Stimulated activated CD8-positive, alpha-beta memory T cell treated with anti-CD3 and anti-CD28 coated beads, Interleukin-7, amount 100 ng/mL, for 24 hours (primary cell): ENCODE data around the gene ZNHIT2.
"Not testable (repeated sequence)": the region's sequence is repeated elsewhere in the genome, so short reads cannot be mapped to it uniquely, and the experiment has no call there.

ENCODE experiments used
- DNase-seq: peaks from one replicate; pipeline ENCODE4 v3.0.0-alpha.2; 2020; ENCODE audit warnings: low read depth

The ZNHIT2 gene

DNA sequence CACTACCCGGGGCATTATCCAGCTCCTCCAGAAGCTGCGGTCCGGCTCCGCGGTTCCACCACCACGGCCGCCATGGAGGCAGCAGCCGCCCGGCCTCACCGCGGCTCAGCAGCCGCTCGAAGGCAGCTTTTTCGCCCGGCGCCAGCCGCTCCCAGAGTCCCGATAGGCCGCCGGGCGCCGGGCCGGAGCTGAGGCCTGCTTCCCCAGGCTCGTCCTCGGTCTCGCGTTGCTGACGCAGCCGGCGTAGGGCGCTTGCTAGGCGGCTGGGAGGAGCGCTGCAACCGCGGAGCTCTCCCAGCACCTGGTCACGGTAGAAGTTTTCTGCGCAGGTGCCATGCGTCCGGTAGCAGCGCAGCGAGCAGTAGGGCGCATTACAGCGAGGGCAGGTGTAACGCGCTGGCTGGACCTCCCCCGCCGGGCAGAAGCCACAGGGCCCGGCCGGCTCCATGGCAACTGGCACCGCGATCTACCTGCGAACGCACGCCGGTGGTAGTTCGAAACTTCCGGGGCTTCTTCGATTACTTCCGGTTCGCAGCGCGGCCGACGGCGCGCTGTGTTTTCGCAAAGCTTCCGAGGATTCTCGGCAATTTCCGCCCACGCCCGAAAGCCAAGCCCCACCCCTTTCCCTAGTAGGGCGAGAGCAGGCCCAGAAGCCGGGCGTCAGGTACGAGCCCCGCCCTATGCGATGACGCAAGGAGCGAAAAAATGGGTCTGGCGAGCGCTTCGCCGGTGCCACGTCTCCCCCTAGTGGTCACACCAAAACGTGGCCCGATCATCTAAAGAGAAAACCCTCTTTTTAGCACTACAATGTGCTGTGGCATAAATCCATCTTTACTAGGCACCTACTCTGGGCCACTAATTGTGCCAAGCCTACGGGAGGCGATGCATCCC is at the start of gene ZNHIT2:
Gene ZNHIT2, minus strand, starts transcription at position 496 of the 891 bp plus-strand sequence. Its CDS starts 48 bp downstream, at position 448.
- peak; percentile 100 for DNase-seq

DNA sequence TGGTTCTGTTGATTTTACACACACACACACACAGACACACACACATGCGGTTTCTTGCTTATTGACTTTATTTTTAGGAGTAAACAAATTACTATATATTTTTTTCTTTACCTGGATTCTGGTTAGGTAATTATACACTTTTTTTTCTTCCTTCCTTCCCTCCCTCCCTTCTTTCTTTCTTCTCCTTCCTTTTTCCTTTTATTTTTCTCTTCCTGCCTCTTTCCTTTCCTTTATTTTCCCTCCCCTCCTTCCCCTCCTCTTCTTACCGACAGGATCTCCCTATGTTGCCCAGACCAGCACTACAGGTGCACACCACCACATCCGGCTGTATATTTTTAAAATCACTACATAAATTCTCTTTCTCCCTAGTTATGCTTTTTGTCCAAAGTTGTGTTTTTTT is 49.4 kb upstream of the ZNHIT2 start:
- DNase-seq, result no peak

DNA sequence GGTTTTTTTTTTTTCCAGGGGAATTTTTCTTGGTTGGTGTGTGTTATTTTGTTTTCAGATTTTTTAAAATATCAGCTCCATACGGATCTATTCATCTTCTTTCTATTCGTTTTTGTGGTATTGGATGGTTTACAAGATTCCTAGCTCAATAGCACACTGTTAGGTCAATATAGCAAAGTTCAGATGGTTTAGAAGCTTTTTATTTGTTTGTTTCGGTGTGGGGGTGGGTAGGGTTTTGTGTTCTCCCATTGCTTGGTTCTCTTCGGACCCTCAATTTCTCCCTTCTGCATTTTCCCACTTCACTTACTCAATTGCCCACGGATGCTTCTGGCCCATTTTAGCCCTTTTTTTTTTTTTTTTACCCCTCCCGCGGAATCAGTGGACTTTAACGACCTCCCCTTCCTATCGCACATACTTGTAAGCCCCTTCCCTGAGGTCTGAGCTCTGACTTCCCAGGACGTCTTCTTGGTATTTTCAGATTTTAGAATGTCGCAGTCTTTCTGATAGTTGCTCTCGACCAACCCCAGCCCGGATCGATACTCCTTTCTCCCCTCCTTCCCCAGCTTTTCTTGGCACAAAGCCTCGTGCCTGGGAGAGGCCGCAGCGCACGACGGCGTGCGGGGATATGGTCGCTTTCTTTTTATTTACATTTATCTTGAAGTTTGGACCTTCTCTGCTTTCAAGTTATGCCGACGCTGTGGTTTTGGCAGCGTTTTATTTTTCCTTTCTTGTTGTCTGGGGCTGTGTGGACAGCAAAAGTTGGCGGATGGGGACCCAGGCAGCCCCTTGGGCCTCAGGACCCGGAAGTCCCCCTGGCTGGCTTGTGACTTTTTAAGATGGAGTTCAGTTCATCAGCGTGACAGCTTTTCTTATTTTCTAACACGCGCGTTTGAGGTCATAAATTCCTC is 48.2 kb upstream of the ZNHIT2 start:
- no peak for DNase-seq

DNA sequence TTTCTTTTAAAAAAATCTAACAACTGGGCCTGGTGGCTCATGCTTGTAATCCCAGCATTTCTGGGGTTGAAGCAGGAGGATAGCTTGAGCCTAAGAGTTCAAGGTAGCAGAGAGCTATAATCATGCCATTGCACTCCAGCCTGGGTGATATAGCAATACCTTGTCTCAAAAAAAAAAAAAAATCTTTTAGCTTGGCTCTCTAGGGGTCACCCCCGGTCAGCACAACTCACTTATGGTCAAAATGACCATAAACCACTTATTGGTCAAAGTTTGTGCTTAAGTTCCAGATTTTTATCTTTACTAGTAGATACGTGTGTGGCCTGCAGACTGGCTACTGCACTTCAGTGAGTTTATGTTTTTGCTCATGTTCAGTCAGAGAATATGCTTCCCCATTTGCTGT is 46.2 kb upstream of the ZNHIT2 start:
- no peak for DNase-seq

DNA sequence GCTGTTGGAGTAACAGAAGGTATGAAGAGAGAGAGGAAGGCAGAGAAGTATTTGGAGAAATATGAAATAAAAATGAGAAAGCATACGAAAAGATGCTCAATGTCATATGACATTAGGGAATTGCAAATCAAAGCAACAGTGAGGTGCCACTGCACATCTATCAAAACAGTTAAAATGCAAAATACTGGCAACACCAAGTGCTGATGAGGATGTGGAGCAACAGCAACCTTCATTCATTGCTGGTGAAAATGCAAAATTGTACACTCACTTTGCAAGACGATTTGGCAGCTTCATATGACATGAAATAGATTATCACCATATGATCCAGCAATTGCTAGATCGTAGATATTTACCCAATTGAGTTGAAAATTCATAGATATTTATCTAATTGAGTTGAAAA is 43.1 kb upstream of the ZNHIT2 start:
- no peak for DNase-seq

DNA sequence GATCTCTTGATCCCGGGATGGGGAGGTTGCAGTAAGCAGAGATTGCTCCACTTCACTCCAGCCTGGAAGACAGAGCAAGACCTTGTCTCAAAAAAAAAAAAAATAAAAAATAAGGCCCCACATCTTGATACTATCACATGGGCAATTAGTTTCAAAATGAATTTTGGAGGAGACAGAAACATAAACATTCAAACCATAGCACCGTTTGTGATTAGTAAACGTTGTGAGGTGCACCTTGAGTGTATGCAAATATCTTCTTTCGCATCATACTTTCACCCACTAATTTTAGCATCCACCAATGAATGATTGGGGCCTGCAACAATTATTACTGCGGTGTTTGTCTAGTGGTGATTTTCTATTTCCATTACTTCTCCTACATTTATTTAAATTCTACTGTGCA is 41.5 kb upstream of the ZNHIT2 start:
- DNase-seq, result no peak

DNA sequence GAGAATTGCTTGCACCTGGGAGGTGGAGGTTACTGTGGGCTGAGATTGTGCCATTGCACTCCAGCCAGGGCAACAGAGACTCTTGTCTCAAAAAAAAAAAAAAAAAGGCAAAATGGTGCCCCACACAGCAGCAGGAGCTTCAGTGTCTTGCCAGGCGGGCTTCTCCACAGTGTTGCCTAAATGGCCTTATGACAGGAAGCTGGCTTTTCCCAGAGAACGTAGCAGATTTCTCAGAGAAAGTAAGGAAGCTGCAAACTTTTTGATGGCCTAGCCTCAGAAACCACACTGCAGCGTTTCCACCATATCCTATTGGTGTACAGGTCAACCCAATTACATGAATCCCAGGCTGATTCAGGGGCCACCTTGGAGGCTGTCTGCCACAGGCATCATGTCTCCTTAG is 39.8 kb upstream of the ZNHIT2 start:
- DNase-seq, result no peak

DNA sequence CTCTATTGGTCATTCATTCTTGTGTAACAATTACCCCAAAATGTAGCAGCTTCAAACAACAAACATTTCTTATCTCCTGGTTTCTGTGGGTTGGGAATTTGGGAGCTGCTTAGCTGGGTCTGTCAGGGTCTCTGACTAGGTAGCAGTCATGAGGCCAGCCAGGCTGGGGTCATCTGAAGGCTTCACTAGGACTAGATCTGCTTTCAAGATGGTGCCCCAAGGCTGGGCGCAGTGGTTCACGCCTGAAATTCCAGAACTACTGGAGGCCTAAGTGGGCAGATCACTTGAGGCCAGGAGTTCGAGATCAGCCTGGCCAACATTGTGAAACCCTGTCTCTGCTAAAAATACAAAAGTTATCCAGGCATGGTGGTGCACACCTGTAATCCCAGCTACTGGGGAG is 39.4 kb upstream of the ZNHIT2 start:
- DNase-seq, result no peak

DNA sequence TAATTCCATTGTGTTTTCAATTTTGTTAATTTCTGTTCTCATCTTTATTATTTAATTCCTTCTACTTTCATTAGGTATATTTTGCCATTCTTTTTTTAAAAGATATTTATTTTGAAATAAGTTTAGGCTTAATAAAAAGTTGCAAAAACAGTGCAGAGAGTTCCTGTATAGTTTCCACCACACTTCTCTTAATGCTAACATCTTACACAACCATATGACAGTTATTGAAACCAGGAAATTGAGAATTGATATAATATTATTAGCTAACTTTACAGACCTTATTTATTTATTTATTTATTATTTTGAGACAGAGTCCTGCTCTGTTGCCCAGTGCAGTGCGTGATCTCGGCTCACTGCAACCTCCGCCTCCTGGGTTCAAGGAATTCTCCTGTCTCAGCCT is 38.8 kb upstream of the ZNHIT2 start:
- DNase-seq, result no peak

DNA sequence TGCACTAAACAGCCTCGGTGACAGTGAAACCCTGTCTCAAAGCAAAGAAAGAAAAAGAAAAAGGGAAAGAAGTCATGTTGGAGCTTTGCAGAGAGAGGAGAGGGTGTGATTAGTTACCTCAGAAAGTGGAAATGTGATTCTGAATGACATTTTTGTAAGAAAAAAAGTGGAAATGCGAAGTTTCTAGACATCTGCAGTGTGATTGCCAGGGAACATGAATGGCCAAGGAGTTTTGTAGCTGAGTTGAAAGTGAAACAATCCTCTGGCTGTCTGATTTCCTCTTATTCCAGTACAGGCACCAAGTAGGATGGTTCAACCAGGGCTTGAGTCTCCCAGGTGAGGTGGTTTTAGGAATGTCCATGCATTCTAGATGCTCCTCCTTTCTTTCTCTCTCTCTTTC is 34.6 kb upstream of the ZNHIT2 start:
- no peak for DNase-seq

DNA sequence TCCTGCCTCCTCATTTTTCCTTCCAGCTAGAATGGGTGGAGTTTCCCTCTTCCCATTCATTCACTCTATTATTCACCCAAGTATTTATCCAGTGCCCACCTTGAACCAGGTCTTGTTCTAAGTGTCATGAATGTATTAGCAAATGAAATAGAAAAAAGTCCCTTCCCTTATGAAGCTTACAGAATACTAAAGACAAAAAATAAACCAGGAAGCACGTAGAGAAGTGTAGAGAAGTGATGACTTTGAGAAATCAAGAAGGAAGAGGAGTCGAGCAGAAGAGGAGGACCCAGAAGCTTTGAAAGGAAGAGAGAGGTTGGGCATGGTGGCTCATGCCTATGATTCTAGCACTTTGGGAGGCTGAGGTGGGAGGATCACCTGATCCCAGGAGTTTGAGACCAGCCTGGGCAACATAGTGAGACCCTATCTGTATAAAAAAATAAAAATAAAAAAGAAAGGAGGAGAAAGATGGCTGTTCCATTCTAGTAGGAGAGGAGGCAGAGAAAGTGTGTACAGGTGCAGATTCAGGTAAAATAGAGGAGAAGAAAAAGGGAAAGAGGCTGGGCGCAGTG is 33.9 kb upstream of the ZNHIT2 start:
- no peak for DNase-seq

DNA sequence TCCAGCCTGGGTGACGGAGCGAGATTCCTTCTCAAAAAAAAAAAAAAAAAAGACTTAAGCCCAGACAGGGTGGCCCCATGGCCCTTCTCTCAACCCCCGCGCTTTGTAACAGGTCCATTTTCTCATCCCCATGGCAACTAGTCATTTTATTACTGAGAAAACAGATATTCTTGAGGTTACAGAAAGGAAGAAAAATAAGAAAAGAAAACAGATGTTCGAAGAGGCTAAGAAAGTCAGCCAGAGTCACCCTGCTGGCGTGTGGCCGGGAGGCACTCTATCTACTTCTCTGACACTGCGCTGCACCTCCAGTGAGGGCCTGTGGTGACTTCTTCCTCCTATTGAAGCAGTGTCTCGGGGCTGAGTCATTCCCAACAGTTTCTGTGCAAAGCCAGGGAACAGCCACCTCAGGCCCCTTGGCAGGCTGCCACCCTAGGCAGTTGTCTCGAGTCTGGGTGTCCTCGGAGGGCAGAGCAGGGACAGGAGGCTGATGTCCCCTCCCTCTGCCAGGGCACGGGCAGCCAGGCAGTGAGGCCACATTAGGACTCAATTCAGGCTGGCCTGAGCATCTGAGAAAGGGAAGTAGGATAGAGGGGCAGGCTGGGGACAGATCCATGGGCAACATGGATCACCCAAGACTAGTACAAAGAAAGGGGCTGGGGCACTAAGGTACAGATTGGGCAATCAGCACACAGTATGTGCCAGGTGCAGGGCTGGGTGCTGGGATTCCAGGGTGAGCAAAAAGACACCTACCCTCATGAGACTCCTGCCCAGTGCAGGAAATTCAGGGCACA is 33.2 kb upstream of the ZNHIT2 start:
- DNase-seq, result no peak

DNA sequence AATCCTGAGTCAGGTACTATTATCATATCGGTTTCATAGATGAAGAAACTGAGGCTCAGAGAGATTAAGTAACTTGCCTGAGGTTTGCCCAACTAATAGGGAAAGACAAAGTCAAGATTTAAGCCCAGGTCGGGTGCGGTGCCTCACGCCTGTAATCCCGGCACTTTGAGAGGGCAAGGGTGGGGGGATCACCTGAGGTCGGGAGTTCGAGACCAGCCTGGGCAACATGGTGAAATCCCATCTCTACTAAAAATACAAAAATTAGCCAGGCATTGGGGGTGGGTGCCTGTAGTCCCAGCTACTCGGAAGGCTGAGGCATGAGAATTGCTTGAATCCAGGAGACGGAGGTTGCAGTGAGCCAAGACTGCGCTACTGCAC is 32.6 kb upstream of the ZNHIT2 start:
- not testable (repeated sequence) for DNase-seq

DNA sequence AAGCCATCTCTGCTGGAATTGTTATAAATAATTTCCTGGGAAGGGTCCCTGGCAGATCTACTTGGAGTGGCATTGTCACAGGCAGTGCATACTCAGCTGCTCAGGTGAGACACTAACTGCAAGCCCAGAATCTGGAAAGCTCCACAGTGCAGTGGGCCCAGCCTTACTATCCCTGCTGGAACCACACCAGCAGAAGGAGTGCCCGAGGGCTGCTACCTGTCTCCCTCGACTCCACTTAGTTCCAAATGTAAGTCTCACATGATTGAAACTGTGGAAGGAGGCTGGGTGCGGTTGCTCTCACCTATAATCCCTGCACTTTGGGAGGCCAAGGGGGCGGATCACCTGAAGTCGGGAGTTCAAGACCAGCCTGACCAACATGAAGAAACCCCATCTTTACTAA is 31.2 kb upstream of the ZNHIT2 start:
- DNase-seq, result no peak

DNA sequence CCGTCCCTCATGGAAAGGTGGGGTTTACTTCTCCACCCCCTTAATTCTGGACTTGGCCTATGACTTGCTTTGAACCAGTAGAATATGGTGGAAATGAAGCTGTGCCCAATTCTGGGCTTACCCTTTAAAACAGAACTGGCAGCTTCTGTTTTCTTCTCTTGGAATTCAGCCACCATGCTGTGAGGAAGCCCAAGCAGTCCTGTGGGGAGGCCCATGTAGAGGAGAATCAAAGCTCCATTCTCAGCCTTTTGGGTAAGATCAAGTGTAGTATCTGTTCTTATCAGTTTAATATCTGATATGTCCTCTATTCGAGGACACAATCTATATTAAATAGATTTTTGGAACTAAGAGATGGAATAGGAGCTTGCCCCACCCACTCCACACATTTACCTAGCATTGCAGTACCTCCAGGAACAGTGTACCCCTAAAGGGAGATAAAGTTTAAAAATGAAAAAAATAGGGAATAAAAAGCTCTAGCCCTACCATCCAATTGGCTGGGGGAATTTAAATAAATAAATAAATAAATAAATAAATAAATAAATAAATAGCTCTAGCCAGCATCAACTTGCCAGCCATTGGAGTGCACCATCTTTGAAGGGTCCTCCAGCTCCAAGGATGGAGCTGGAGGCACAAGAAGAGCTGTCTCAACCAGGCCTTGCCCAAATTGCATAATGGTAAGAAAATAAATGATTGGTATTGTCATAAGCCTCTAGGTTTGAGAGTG is 30.0 kb upstream of the ZNHIT2 start:
- DNase-seq, result no peak

DNA sequence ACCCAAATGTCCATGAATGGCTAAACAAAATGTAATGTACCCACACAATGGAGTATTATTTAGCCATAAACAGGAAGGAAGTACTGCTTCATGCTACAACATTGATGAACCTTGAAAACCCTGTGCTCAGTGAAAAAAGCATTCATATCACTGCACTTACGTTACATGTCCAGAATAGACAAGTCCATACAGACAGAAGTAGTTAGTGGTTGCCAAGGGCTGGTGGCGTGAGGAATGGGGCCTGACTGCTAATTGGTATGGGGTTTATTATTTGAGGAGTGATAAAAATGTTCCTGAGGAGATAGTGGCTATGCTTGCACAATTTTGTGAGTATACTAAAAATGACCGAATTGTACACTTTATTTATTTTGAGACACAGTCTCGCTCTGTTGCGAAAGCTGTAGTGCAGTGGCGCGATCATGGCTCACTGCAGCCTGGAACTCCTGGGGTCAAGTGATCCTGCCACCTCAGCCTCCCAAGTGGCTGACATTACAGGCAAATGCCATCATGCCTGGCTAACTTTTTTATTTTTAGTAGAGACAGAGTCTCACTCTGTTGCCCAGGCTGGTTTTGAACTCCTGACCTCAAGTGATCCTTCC is 24.5 kb upstream of the ZNHIT2 start:
- no peak for DNase-seq

DNA sequence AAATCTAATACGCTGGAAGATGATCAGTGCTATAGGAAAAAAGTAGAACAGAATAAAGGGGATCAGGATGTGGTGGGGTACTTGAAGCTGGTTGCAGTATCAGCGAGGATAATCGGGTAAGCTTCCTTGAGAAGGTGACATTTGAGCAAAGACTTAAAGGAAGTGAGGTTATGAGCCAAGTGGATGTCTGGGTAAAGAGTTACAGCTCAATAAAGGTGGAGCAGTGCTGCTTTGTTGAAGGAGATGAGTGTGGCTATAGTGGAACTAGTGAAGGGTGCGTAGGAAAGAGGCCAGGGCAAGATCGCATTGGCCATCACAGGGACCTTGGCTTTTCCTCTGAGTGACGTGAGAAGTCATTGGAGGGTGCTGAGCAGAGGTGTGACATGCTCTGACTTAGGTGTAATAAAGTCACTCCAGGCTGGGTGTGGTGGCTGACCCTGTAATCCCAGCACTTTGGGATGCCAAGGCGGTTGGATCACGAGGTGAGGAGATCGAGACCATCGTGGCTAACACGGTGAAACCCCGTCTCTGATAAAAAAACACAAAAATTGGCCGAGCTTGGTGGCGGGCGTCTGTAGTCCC is 19.1 kb upstream of the ZNHIT2 start:
- DNase-seq, result no peak

DNA sequence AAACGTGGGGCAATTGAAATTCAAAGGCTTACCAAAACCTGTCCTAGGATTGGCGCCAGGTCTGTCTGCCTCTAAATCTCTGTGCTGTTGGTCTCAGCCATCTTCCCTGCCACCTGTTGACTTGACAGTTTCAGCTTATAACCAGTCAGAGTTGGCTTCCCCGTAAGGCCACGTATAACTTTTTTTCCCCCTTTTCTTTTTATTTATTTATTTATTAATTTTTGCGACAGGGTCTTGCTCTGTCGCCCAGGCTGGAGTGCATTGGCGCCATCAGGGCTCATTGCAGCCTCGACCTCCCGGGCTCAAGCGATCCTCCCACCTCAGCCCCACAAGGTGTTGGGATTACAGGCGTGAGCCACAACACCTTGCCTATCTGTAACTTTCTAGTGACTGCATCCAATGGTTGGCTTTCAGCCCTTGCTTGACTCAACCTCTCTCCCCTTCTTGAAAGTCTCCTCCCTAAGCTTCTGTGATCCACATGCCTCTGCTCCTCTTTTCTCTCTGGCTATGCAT is 18.2 kb upstream of the ZNHIT2 start:
- no peak for DNase-seq

DNA sequence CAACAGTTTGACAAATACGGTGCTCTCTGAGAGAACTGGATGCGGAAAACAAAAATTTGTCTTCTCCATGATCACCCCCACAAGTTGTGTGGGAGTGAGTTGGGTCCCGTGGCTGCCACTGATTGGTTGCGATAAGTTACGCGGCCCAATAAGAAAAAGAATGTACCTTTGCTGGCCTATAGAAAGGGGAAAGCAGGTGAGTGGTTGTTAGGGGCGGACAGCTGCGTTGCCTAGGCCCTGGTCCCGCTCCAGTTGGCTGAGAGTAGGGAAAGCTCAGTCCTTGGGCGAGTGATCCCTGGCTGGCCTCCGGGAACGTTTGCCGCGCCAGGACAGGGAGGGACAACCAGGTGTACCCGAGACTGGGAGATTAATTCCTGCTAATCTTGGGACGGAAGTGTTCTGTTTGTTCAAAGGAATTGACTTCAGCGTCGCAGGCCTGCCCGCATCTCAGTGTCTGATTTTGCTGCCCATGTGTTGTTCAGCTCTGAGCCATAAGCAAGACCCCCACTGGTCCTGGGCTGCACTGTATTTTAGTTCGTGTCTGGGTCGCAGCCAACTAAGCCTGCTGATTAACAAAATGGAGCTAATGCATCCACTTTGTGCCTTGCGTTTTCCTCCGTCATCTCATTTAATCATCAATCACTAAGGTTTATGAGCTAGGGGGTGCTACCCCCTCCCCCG is 17.6 kb upstream of the ZNHIT2 start:
- DNase-seq, result peak; percentile 60
